GM04504 (cell line): ENCODE data around the gene HEPN1.
A peak's percentile ranks its signal among the peaks of the same experiment; 100 is the strongest.

ENCODE experiments used
- DNase-seq: peaks from one replicate; pipeline ENCODE4 v3.0.0-alpha.2; 2012; ENCODE audit warnings: low read depth

HEPN1 gene

GRCh38 chr11:124918950-124919349 lies at the start of gene HEPN1:
TSS of gene HEPN1 (plus strand) at chr11:124919250.
- no peak for DNase-seq

GRCh38 chr11:124869331-124869730 lies 49.7 kb upstream of the HEPN1 start:
- no peak for DNase-seq

GRCh38 chr11:124869856-124870387 lies 49.1 kb upstream of the HEPN1 start:
- no peak for DNase-seq

GRCh38 chr11:124870430-124870829 lies 48.6 kb upstream of the HEPN1 start:
- DNase-seq, result no peak

- DNase-seq, result no peak
Measured at GRCh38 chr11:124872280-124872679, 46.8 kb upstream of the HEPN1 start.

GRCh38 chr11:124872741-124873140 lies 46.3 kb upstream of the HEPN1 start:
- no peak for DNase-seq

- no peak for DNase-seq
Measured at GRCh38 chr11:124873951-124874350, 45.1 kb upstream of the HEPN1 start.

- DNase-seq, result no peak
Measured at GRCh38 chr11:124874571-124875255, 44.3 kb upstream of the HEPN1 start.

GRCh38 chr11:124875401-124875800 lies 43.6 kb upstream of the HEPN1 start:
- no peak for DNase-seq

GRCh38 chr11:124875943-124876817 lies 42.9 kb upstream of the HEPN1 start:
- DNase-seq, result peak; percentile 72

- no peak for DNase-seq
Measured at GRCh38 chr11:124876818-124877630, 42.0 kb upstream of the HEPN1 start.

- no peak for DNase-seq
Measured at GRCh38 chr11:124877631-124877909, 41.5 kb upstream of the HEPN1 start.

- DNase-seq, result no peak
Measured at GRCh38 chr11:124877910-124878758, 40.9 kb upstream of the HEPN1 start.

- DNase-seq, result no peak
Measured at GRCh38 chr11:124878759-124879492, 40.1 kb upstream of the HEPN1 start.

GRCh38 chr11:124879493-124880289 lies 39.4 kb upstream of the HEPN1 start:
- no peak for DNase-seq

GRCh38 chr11:124880290-124880611 lies 38.8 kb upstream of the HEPN1 start:
- DNase-seq, result no peak

GRCh38 chr11:124880958-124881357 lies 38.1 kb upstream of the HEPN1 start:
- DNase-seq, result no peak

- no peak for DNase-seq
Measured at GRCh38 chr11:124882339-124883071, 36.5 kb upstream of the HEPN1 start.

- DNase-seq, result no peak
Measured at GRCh38 chr11:124884340-124884739, 34.7 kb upstream of the HEPN1 start.
